HFF-Myc (cell line): Measurements from ENCODE around the gene LRRC53.

Experiments used
- DNase-seq: peaks from one replicate; pipeline ENCODE4 v3.0.0-alpha.2; 2011; ENCODE audit warnings: low read depth; ENCODE audit errors: extremely low read depth
- H3K4me3 ChIP-seq: replicated peaks from 2 replicates; pipeline ENCODE4 v1.5.1; 2011; ENCODE audit warnings: low read depth, mild to moderate bottlenecking, control low read depth, low read length
- CTCF ChIP-seq: IDR thresholded peaks from 2 replicates; pipeline ENCODE4 v1.5.1; 2012; ENCODE audit warnings: mild to moderate bottlenecking, low read depth, low read length, control low read depth; ENCODE audit errors: missing control alignments

LRRC53 gene

DNA sequence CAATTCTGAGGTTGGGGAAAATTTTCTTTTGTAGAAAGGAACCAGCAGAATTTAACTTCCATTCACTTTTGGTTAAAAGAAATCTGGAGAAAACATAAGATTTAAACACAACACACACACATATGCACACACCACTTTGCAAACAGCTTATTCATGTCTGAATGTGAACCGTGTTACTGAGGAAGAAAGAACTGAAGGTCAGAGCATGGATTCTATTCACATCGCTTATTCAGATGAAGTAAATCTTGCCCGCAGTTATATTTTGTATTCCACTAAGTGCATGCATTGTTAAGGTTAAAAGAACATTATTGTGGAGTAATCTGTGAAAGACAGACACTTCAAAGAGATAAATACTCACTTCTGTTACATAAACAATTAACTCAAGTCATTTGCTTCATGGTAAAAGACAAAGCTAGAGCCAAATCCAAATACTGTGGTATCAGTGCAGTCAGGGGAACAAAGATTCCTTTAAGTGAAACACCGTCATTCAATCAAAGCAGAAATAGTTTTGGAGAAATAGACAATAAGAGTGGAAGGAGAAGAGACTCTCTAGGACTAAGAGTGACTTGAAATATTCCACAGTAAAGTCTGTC is 82.0 kb downstream of the LRRC53 start:
- no peak for DNase-seq
- no peak for TF ChIP-seq CTCF
- no peak overlapping the region for H3K4me3 ChIP-seq

- no peak overlapping the region for H3K4me3 ChIP-seq
- no peak for TF ChIP-seq CTCF
- DNase-seq = no peak
These were observed 82.8 kb downstream of the LRRC53 start for GRCh38 chr1:74429580-74429979.

- DNase-seq = no peak
- no peak for TF ChIP-seq CTCF
- H3K4me3 ChIP-seq = no peak overlapping the region
These were observed 84.7 kb downstream of the LRRC53 start for GRCh38 chr1:74427681-74428080.

DNA sequence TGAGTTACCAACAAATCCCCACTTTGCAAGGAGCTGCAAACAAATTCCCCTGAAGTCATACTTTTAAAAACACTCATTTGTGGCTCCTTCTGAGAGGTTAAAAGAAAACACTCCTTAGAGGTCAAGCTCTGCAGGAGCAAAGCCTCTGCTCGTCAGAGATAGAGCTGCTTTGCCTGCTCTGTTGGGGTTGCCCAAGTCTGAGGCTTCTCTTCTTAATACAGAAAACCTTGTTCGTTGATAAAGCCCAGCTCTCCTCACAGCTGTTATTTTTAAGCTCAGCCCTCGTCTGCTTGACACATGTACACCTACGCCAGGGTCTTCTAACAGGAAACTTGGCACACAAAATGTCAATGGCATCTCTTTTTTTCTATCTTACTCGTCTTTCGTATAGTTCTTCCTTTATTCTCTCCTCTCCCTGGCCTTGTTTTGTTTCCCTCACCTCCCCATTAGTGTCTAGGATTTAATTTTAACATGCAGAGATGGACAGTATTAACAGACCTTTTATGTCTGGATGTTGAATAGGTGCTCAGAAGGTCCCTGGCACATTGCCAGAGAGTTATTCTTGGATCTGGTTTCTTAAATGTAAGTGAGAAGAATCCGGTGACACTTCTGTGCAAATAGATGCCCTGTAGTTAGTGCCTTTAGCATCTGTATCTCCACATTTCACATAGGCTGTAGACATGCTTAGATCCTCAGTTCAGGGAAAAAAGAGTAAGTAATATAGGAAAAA is 86.0 kb downstream of the LRRC53 start:
- DNase-seq = no peak
- TF ChIP-seq CTCF = no peak
- H3K4me3 ChIP-seq = no peak overlapping the region

DNA sequence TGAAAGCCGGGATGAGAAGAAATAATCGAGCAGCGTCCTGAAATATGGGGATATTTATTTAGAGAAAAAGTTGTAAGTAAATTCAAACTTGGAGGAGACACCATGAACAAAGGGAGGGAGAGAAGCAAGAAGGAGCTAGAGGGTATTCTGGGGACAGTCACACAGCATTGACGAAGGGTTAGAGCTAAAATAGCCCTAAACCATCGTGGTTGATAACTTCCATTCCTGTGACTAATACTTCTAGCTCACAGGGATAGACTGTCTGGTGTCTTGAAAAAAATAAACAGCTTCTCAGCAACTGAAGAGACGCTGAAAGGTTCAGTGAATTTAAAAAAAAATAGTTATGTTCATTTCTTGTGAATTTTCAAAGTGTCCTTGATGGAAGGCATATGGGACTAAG is 86.7 kb downstream of the LRRC53 start:
- no peak for TF ChIP-seq CTCF
- DNase-seq = no peak
- no peak overlapping the region for H3K4me3 ChIP-seq

GRCh38 chr1:74423471-74423870 is 88.9 kb downstream of the LRRC53 start:
- TF ChIP-seq CTCF = no peak
- DNase-seq = no peak
- no peak overlapping the region for H3K4me3 ChIP-seq
